ENCODE data around the gene TNS2.

DNA sequence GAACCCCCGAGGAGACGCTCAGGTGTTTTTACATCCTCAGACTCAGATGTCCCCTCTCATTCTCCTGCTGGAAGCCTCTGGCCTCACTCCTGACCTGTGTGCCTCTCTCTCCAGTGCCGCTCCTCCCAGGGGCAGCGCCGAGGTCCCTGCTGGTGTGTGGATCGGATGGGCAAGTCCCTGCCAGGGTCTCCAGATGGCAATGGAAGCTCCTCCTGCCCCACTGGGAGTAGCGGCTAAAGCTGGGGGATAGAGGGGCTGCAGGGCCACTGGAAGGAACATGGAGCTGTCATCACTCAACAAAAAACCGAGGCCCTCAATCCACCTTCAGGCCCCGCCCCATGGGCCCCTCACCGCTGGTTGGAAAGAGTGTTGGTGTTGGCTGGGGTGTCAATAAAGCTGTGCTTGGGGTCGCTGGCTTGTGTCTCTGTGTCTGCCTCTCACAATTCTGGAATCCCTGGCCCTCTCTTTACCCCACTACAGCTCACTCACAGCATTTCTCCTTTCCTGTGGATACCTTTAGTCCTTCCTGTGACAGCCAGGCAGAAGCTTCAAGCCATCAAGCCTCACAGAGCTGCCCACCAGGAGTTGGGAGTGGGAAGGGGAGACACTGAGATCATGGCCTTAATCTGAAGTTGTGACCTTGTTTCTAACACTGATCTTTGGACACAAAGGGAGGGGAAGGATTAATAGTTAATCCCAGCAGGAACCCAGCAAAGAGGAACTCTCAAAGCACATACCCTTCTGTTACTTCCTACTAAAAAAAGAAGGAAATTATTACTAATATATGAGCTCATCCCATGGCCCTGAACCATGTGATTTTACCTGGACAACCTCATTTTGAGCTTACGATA, 52.3 kb downstream of the TNS2 start:
- TF ChIP-seq, protein P1, sequence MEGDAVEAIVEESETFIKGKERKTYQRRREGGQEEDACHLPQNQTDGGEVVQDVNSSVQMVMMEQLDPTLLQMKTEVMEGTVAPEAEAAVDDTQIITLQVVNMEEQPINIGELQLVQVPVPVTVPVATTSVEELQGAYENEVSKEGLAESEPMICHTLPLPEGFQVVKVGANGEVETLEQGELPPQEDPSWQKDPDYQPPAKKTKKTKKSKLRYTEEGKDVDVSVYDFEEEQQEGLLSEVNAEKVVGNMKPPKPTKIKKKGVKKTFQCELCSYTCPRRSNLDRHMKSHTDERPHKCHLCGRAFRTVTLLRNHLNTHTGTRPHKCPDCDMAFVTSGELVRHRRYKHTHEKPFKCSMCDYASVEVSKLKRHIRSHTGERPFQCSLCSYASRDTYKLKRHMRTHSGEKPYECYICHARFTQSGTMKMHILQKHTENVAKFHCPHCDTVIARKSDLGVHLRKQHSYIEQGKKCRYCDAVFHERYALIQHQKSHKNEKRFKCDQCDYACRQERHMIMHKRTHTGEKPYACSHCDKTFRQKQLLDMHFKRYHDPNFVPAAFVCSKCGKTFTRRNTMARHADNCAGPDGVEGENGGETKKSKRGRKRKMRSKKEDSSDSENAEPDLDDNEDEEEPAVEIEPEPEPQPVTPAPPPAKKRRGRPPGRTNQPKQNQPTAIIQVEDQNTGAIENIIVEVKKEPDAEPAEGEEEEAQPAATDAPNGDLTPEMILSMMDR (IDR thresholded peaks at IDR 0.05), result no peak
- TF ChIP-seq, protein P2, sequence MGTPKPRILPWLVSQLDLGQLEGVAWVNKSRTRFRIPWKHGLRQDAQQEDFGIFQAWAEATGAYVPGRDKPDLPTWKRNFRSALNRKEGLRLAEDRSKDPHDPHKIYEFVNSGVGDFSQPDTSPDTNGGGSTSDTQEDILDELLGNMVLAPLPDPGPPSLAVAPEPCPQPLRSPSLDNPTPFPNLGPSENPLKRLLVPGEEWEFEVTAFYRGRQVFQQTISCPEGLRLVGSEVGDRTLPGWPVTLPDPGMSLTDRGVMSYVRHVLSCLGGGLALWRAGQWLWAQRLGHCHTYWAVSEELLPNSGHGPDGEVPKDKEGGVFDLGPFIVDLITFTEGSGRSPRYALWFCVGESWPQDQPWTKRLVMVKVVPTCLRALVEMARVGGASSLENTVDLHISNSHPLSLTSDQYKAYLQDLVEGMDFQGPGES (IDR thresholded peaks at IDR 0.05; ENCODE audit: low read depth, low read length), result no peak
- no peak for TF ChIP-seq POLR2AphosphoS5 (IDR thresholded peaks at IDR 0.05; ENCODE audit: low read depth, low read length)
- TF ChIP-seq, protein P3, sequence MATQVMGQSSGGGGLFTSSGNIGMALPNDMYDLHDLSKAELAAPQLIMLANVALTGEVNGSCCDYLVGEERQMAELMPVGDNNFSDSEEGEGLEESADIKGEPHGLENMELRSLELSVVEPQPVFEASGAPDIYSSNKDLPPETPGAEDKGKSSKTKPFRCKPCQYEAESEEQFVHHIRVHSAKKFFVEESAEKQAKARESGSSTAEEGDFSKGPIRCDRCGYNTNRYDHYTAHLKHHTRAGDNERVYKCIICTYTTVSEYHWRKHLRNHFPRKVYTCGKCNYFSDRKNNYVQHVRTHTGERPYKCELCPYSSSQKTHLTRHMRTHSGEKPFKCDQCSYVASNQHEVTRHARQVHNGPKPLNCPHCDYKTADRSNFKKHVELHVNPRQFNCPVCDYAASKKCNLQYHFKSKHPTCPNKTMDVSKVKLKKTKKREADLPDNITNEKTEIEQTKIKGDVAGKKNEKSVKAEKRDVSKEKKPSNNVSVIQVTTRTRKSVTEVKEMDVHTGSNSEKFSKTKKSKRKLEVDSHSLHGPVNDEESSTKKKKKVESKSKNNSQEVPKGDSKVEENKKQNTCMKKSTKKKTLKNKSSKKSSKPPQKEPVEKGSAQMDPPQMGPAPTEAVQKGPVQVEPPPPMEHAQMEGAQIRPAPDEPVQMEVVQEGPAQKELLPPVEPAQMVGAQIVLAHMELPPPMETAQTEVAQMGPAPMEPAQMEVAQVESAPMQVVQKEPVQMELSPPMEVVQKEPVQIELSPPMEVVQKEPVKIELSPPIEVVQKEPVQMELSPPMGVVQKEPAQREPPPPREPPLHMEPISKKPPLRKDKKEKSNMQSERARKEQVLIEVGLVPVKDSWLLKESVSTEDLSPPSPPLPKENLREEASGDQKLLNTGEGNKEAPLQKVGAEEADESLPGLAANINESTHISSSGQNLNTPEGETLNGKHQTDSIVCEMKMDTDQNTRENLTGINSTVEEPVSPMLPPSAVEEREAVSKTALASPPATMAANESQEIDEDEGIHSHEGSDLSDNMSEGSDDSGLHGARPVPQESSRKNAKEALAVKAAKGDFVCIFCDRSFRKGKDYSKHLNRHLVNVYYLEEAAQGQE (IDR thresholded peaks at IDR 0.05; ENCODE audit: low read depth, low read length), result no peak
- TF ChIP-seq, protein P4, sequence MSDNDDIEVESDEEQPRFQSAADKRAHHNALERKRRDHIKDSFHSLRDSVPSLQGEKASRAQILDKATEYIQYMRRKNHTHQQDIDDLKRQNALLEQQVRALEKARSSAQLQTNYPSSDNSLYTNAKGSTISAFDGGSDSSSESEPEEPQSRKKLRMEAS (IDR thresholded peaks at IDR 0.05; ENCODE audit: low read depth), result no peak
- TF ChIP-seq, protein P5, sequence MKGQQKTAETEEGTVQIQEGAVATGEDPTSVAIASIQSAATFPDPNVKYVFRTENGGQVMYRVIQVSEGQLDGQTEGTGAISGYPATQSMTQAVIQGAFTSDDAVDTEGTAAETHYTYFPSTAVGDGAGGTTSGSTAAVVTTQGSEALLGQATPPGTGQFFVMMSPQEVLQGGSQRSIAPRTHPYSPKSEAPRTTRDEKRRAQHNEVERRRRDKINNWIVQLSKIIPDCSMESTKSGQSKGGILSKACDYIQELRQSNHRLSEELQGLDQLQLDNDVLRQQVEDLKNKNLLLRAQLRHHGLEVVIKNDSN (IDR thresholded peaks at IDR 0.05; ENCODE audit: borderline replicate concordance, low read depth), result no peak
- TF ChIP-seq EP300 (IDR thresholded peaks at IDR 0.05; ENCODE audit: borderline replicate concordance in 1 of 2, low read depth in 1 of 2, low read length in 1 of 2), result no peak
- TF ChIP-seq, protein P6, sequence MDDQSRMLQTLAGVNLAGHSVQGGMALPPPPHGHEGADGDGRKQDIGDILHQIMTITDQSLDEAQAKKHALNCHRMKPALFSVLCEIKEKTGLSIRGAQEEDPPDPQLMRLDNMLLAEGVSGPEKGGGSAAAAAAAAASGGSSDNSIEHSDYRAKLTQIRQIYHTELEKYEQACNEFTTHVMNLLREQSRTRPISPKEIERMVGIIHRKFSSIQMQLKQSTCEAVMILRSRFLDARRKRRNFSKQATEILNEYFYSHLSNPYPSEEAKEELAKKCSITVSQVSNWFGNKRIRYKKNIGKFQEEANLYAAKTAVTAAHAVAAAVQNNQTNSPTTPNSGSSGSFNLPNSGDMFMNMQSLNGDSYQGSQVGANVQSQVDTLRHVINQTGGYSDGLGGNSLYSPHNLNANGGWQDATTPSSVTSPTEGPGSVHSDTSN (IDR thresholded peaks at IDR 0.05), result no peak
- TF ChIP-seq YY1 (IDR thresholded peaks at IDR 0.05; ENCODE audit: low read depth), result no peak
- no peak for TF ChIP-seq FOXM1 (IDR thresholded peaks at IDR 0.05; ENCODE audit: low read depth)
- TF ChIP-seq TAF1 (IDR thresholded peaks at IDR 0.05; ENCODE audit: borderline replicate concordance, low read depth, low read length), result no peak
- TF ChIP-seq SIN3A (IDR thresholded peaks at IDR 0.05; ENCODE audit: borderline replicate concordance, low read depth, low read length), result no peak
- TF ChIP-seq RFX5 (IDR thresholded peaks at IDR 0.05; ENCODE audit: low read length), result no peak

All from SK-N-SH (cell line).